Right lobe of liver (tissue), 6 donors: ENCODE data around the gene P2RX3. TPM values are rescaled to one million over a fixed set of nuclear protein-coding genes. Genes with fewer than 3 reads are reported as not detected.

Source experiments
- ATAC-seq, 4 donors: fragments of 200-7000 bp; cut with Tn5 transposase; one replicate each; pipeline ENCODE4 v1.9.1; 2020; ENCODE audit warnings: mild to moderate bottlenecking in 4 of 4, moderate library complexity in 4 of 4
- DNase-seq, 3 donors: peaks; one replicate each; pipeline ENCODE4 v3.0.0-alpha.2; 2020
- H3K27ac ChIP-seq, 3 donors: fragments of 200-600 bp; one replicate each; pipeline ENCODE4 v1.8.0; 2022
- H3K27me3 ChIP-seq, 2 donors: fragments of 200-600 bp; one replicate each; pipeline ENCODE4 v1.8.0; 2022
- H3K36me3 ChIP-seq, 4 donors: fragments of 200-600 bp; sonication (generic) in 1 of 4; one replicate each; pipeline versions ENCODE4 v1.5.1 to v1.8.0; 2017 to 2022; ENCODE audit warnings: control low read depth in 1 of 4
- H3K4me1 ChIP-seq, 4 donors: fragments of 200-600 bp; sonication (generic) in 1 of 4; one replicate each; pipeline versions ENCODE4 v1.5.1 to v1.8.0; 2017 to 2022; ENCODE audit warnings: control low read depth in 1 of 4
- H3K4me3 ChIP-seq, 3 donors: fragments of 200-600 bp; one replicate each; pipeline ENCODE4 v1.8.0; 2022
- H3K9me3 ChIP-seq, 4 donors: fragments of 200-600 bp; sonication (generic) in 1 of 4; one replicate each; pipeline versions ENCODE4 v1.5.1 to v1.8.0; 2017 to 2022; ENCODE audit warnings: control low read depth in 1 of 4
- POLR2A ChIP-seq: fragments of 450-650 bp; IDR thresholded peaks from one replicate; pipeline ENCODE4 v1.6.1; 2017; ENCODE audit warnings: antibody characterized with exemption, mild to moderate bottlenecking
- WGBS: methylation state at CpG from one replicate; pipeline ENCODE4 v1.1.6; 2018; ENCODE audit warnings: low coverage, low lambda C conversion rate; ENCODE audit not compliant: insufficient coverage; ENCODE audit errors: missing lambda C conversion rate; 5-methylcytosine and 5-hydroxymethylcytosine counted together
- intact Hi-C, 2 donors: fragments of 100-400 bp; cut with DNase I; formaldehyde crosslinking; loops; one replicate each; pipeline versions ENCODE4 v1.11.2 to v1.14.1; 2022
- total RNA-seq, 6 experiments: library from RNA; depleted of rRNA in 2 of 6; stranded (reverse); fragments of >200 nt in 2 of 6; fragmentation: NEBNext Ultra II Directional in 3 of 6; extraction: Animal tissue kit (Norgen Biotek cat#: 25700) in 3 of 6; gene quantifications; one replicate each; pipeline versions ENCODE4 v1.1.0 to v1.2.4, GENCODE V29; 2016 to 2023
- TF ChIP-seq, protein P1 (sequence below), 4 donors: fragments of 200-600 bp in 3 of 4; fragments of 450-650 bp in 1 of 4; IDR thresholded peaks; one replicate each; pipeline versions ENCODE4 v1.5.1 to v1.8.0; 2016 to 2022; ENCODE audit warnings: antibody characterized with exemption in 4 of 4, mild to moderate bottlenecking in 2 of 4
- donor health status: DM: no; HTN: yes; CAD: no.
- donor health status: DM: no; HTN: no; CAD: no.
- donor health status: DM: no; HTN: no; CAD: no.
- donor health status: DM: no; HTN: yes; CAD: no.
- donor health status: DM: no; HTN: yes; CAD: no.

P2RX3 gene
- total RNA-seq, 6 experiments from 2014 or later: 0.63 to 2.1 (median 0.77) TPM; not detected in 2

DNA sequence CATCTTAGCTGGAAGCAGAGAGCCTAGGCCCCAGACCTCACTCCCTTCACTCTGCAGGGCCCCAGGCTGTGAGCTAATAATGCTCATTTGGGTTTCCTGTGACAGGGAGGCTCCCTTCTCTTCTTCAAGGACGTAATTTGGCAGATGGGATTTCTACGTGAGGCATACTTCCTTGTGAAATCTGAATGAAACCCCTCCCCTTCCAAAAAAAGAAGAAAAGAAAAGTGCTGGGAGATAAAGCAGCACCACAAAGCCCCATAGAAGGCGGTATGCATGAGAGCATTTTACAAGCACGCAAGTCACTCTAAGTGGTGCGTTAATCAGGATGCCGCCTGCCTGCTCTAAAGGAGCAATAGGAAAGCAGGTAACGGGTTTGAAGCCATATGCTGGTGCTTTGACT lies 5.7 kb downstream of the P2RX3 start:
- no peaks in the 10 kb centered on the region for H3K4me1 ChIP-seq
- intact Hi-C loops: loop anchor here (5.0 to 10.0 kb wide), 3 partner anchors 141 to 301 kb away; partner anchors contain the start of gene YPEL4 (in 2 of the 2)
- no peaks in the 10 kb centered on the region for H3K36me3 ChIP-seq
- H3K9me3 ChIP-seq: no peaks in the 10 kb centered on the region
- no peaks in the 10 kb centered on the region for H3K27me3 ChIP-seq
- no peak overlapping the region for H3K4me3 ChIP-seq
- no peak for TF ChIP-seq POLR2A
- TF ChIP-seq, protein P1, sequence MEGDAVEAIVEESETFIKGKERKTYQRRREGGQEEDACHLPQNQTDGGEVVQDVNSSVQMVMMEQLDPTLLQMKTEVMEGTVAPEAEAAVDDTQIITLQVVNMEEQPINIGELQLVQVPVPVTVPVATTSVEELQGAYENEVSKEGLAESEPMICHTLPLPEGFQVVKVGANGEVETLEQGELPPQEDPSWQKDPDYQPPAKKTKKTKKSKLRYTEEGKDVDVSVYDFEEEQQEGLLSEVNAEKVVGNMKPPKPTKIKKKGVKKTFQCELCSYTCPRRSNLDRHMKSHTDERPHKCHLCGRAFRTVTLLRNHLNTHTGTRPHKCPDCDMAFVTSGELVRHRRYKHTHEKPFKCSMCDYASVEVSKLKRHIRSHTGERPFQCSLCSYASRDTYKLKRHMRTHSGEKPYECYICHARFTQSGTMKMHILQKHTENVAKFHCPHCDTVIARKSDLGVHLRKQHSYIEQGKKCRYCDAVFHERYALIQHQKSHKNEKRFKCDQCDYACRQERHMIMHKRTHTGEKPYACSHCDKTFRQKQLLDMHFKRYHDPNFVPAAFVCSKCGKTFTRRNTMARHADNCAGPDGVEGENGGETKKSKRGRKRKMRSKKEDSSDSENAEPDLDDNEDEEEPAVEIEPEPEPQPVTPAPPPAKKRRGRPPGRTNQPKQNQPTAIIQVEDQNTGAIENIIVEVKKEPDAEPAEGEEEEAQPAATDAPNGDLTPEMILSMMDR (IDR thresholded peaks at IDR 0.05): no peak
- no peak for ATAC-seq
- 86% methylated on average over 6 of the region's 7 CpGs for WGBS
- no peak overlapping the region for H3K27ac ChIP-seq
- DNase-seq: no peak

DNA sequence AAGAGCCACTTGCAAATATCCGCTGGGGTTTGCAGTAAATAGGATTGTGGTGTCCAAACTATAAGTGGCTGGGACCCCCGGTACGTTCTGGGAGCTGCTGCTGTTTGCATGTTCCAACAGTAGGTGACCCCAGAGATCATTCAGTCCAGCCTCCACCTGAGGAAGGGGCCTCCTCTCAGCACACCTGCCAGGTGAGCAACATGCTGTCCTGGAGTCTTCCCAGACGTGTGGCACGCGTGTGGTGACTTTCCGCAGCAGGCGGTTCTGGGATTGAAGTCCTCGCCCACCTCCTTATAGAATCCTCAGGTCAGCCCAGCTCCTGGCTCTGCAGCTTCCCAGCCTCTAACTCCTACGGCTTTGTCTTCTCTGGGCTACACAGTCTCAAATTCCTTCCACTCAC lies 6.7 kb downstream of the P2RX3 start:
- Histone ChIP-seq H3K27me3 (no peaks in the 10 kb centered on the region), H3K36me3 (no peaks in the 10 kb centered on the region), H3K27ac (no peak overlapping the region), H3K9me3 (no peaks in the 10 kb centered on the region), H3K4me3 (no peak overlapping the region), H3K4me1 (no peaks in the 10 kb centered on the region)
- 100% methylated on average over 1 of the region's 10 CpGs for WGBS
- DNase-seq: peak in 1 of 3 donors; percentile 42
- intact Hi-C loops: loop anchor here (5.0 to 10.0 kb wide), 3 partner anchors 140 to 300 kb away; partner anchors contain the start of gene YPEL4 (in 2 of the 2)
- TF ChIP-seq, protein P1 (IDR thresholded peaks at IDR 0.05): no peak
- no peak for TF ChIP-seq POLR2A
- no peak for ATAC-seq

DNA sequence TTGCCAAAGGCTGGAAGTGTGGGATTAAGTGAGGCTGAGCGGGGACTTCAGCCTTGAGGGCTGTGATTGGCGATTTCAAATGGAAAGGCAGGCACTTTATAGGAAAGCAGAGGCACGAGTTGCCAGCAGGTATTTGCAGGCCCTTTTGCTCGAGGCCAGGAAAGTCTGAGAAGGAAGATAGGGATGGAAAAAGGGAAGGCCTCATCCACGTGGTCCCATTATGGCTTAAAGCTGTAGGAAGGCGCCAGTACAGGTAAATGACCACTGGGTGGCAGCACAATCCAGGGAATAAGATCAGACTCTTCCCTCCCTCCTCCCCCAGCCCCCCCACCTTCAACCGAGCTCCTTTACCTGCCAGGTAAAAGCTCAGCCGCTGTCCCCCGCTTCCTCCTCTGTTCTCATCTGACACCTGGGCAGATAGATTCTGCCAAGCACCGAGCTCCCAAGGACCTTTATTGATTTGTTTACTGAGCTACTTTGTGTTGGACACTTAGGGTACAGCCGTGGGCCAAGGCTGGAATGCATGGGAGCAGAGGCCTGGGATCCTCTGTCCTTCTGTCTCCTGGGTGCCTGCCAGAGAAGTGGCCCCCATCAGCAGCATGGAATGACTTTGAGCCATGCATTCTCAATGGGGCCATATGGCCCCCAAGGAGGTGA lies 7.5 kb downstream of the P2RX3 start:
- H3K4me1 ChIP-seq: no peaks in the 10 kb centered on the region
- H3K9me3 ChIP-seq: no peaks in the 10 kb centered on the region
- peak; percentile 51 to 76 (median 59) for DNase-seq
- no peak overlapping the region for H3K4me3 ChIP-seq
- 13% methylated on average over 9 of the region's 11 CpGs for WGBS
- peak; percentile 86 to 89 (median 88) for ATAC-seq
- intact Hi-C loops: loop anchor here (10.0 kb wide), 2 partner anchors 139 to 299 kb away; partner anchors contain the start of gene YPEL4 (in 2 of the 2)
- no peaks in the 10 kb centered on the region for H3K27me3 ChIP-seq
- H3K36me3 ChIP-seq: no peaks in the 10 kb centered on the region
- no peak overlapping the region for H3K27ac ChIP-seq
- TF ChIP-seq, protein P1 (IDR thresholded peaks at IDR 0.05): peak; percentile 68 to 84 (median 81)
- no peak for TF ChIP-seq POLR2A

DNA sequence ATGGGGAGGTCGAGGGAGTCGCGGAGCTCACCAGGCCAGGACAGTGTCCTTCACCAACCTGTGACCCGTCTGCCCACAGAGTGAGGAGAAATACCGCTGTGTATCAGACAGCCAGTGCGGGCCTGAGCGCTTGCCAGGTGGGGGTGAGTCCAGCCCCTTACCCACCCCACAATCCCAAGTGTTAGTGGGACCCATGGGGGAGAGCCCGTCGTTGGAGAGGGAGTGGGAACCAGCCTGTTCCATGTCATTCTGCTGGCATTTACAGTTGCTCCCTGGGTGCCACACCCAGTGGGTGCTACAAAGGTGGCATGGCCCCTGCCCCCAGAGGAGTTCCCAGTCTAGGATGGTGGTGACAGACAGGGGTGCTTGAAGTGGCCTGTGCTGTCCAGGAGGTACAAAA lies 9.2 kb downstream of the P2RX3 start:
- DNase-seq (no peak), ATAC-seq (no peak)
- Histone ChIP-seq H3K4me1 (no peaks in the 10 kb centered on the region), H3K36me3 (no peaks in the 10 kb centered on the region), H3K9me3 (no peaks in the 10 kb centered on the region), H3K4me3 (no peak overlapping the region), H3K27me3 (no peaks in the 10 kb centered on the region), H3K27ac (no peak overlapping the region)
- no peak for TF ChIP-seq POLR2A
- TF ChIP-seq, protein P1 (IDR thresholded peaks at IDR 0.05): no peak
- WGBS: no CpG with 5 or more reads among the region's 9 CpGs
- intact Hi-C loops: loop anchor here (10.0 kb wide), 2 partner anchors 137 to 297 kb away; partner anchors contain the start of gene YPEL4 (in 2 of the 2)
